Measurements from ENCODE around the gene NOSTRIN.
"Not testable (repeated sequence)": the region's sequence is repeated elsewhere in the genome, so short reads cannot be mapped to it uniquely, and the experiment has no call there.

Gene NOSTRIN

DNA sequence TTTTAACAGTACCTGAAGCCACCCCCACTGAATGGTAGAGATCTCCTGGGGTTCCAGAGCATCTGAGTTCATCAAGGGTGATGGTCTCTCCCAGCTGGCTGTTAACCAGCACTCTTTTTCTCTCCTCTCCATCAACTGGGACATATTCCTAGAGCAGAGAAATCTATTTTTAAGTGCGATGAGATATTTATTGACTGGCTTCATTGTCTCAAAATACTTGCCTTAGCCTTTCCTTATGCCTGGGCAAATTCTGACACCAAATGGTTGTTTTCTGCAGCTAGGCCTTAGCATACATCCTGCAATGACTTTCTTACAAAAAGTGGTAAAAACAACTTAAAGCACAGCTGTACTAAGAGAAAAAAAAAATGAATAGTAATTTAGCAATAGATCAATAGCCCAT lies 19.6 kb downstream of the NOSTRIN start:
- DNase-seq: no peak

- no peak for DNase-seq
Measured at GRCh38 chr2:168825126-168825525, 22.7 kb downstream of the NOSTRIN start.

DNA sequence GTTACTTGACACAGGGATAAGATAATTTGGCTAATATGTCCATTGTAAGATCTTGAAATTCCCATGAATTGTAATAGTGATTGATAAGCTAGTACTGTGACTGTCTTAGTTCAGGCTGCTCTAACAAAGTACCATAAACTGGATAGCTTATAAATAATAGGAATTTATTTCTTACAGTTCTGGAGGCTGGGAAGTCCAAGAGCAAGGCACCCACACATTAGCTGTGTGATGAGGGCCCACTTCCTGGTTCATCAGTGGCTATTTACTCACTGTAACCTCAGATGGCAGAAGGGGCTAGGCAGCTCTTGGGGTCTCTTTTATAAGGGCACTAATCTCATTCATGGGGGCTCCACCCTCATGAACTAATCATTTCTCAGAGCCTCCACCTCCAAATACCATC lies 28.5 kb downstream of the NOSTRIN start:
- no peak for DNase-seq

- DNase-seq: no peak
Measured at GRCh38 chr2:168831662-168832061, 29.2 kb downstream of the NOSTRIN start.

- no peak for DNase-seq
Measured at GRCh38 chr2:168835969-168836368, 33.5 kb downstream of the NOSTRIN start.

DNA sequence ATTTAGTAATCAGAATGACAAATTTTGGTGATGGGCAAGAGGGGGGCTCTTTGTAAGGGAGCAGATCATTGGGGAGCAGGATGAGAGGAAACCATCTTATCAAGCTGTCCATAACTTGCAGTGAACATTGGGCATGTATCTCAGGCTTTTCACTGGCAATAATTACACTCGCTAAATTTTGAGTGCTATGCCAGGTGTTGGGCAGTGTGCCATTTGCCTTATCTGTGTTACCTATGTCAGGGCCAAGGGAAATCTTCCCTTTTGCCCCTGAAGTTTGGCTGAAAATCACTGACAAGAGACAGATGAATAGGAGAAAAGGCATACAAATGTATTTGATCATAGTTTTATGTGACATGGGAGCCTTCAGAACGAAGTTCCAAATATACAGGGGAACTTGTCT lies 39.0 kb downstream of the NOSTRIN start:
- DNase-seq: peak; percentile 35

GRCh38 chr2:168843253-168843652 lies 40.8 kb downstream of the NOSTRIN start:
- no peak for DNase-seq

DNA sequence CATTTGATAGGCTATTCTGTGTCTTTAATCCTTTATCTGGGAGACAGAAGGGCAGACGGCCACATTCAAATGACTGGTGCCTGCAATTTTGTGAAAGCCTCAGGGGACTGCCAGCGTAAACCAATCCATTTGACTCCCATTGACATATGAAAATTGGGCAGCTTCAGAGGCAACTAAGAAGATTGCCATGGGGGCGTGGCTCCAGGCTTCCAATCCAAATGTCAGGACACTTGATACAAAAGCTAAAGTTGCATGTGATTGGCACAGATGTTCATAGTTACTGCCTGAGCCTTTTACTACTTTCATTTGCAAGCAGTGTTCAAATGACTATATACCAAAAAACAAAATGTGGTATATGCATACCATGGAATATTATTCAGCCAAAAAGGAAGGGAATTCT lies 45.8 kb downstream of the NOSTRIN start:
- DNase-seq: peak; percentile 57

DNA sequence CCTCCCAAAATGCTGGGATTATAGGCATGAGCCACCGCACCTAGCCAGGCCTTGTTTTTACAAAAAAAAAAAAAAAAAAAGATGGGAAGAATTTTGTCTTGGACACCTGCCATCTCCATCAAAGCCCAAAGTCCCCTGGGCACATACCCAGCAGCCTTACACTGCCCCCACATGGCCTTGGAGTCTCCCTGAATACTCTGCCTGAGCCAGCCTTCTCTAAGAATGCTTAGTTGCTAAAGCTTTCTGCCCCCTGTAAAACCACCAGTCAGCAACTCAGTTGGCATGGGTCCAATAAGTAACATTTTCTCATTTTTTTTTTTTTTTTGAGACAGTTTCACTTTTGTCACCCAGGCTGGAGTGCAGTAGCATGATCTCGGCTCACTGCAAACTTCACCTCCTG lies 47.2 kb downstream of the NOSTRIN start:
- DNase-seq: peak; percentile 37

DNA sequence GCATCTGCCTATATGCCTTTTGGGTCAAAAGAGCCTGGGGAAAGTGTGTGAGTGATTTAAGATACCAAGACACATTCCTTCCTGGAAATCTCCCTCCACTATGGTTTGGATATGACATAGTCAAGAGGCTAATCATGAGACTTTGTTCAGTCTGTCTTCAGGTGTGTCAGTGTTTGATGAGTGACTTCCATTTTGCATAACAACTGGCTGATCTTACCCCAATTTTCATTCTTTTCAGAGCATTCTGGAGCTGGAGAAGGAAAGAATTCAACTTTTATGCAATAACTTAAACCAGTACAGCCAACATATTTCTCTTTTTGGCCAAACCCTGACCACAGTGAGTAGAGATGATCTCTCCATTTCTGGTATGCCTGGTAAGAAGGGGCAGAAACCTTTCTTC lies 48.4 kb downstream of the NOSTRIN start:
- no peak for DNase-seq

- DNase-seq: no peak
Measured at GRCh38 chr2:168851674-168852320, 49.4 kb downstream of the NOSTRIN start.

DNA sequence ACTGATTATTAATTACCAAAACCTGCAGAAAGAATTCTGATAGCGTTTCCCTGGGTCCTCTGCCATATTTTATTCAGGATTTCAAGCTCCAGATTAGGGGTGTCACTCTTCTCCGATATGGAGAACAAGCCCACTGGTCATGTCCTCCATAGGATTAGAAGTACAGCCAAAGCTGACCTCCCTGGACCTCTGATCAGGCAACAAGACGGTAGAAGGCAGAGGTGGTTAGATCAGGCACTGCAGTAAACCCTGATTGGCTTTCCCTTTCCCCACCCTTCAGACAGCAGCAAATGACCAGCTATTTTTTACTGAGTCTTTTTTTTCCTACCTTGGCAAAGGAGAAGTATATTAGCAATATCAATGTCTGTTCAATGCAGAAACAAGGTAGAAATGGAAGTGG lies 50.0 kb downstream of the NOSTRIN start:
- DNase-seq: no peak

DNA sequence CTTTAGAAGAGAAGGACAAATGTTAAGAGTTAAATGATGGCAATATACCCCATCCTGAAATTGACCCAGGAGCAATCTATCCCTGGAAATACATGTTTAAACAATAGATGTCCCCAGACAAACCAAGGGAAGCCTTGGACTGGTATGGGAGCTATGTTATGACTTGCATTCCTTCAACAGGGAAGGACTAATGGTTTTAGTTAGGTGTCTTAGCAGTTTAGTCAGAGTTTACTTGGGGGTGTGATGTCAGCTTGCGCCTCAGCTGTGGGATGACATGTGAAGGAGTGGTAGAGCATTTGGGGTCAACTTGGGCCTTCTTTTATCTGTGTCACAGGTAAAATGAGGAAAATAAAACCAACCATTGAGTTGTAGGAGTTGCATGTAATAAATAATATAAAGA lies 51.0 kb downstream of the NOSTRIN start:
- DNase-seq: no peak

- DNase-seq: no peak
Measured at GRCh38 chr2:168854651-168855050, 52.2 kb downstream of the NOSTRIN start.

- no peak for DNase-seq
Measured at GRCh38 chr2:168855601-168856000, 53.2 kb downstream of the NOSTRIN start.

GRCh38 chr2:168858146-168858545 lies 55.7 kb downstream of the NOSTRIN start:
- no peak for DNase-seq

- not testable (repeated sequence) for DNase-seq
Measured at GRCh38 chr2:168867164-168867563, 64.7 kb downstream of the NOSTRIN start.

DNA sequence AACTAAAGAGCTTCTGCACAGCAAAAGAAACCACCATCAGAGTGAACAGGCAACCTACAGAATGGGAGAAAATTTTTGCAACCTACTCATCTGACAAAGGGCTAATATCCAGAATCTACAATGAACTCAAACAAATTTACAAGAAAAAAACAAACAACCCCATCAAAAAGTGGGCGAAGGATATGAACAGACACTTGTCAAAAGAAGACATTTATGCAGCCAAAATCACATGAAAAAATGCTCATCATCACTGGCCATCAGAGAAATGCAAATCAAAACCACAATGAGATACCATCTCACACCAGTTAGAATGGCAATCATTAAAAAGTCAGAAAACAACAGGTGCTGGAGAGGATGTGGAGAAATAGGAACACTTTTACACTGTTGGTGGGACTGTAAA lies 67.9 kb downstream of the NOSTRIN start:
- DNase-seq: not testable (repeated sequence)

- not testable (repeated sequence) for DNase-seq
Measured at GRCh38 chr2:168870824-168871223, 68.4 kb downstream of the NOSTRIN start.

DNA sequence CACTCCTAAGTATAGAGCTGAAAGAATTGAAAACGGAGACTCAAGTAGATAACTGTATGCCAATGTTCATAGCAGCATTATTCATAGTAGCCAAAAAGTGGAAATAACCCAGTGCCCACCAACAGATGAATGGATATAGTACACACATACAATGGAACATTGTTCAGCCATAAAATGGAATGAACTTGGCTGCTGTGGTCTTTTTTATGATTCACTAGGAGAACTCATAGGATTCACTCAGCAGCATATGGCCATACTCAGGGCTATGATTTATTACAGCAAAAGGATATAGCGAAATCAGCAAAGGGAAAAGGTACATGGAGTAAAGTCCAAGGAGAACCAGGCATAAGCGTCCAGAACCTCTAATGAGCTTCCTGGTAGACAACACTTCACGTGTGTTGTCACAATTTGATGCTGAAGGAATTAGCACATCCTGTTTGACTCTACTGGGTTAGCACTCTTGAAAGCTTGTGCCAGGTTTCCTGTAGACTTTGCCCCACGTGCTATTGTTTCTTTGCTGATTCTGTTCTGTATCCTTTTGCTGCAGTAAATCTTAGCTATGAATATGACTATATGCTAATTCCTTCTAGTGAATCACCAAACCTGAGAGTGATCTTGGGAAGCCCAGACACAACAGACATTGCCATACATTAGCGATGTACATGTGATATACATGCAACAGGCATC lies 72.1 kb downstream of the NOSTRIN start:
- DNase-seq: no peak

DNA sequence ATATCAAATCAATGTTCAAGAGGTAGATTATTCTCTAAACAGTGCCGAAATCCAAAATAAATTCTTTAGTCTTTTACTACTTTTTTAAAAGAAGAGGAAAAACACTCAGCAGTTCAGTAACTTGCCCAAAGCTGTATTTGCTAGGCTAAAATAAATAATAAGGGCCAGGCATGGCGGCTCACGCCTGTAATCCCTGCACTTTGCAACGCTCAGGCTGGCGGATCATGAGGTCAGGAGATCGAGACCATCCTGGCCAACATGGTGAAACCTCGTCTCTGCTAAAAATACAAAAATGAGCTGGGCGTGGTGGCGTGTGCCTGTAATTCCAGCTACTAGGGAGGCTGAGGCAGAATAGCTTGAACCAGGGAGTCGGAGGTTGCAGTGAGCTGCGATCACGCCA lies 79.7 kb downstream of the NOSTRIN start:
- DNase-seq: not testable (repeated sequence)

GRCh38 chr2:168884975-168885374 lies 82.5 kb downstream of the NOSTRIN start:
- DNase-seq: no peak

GRCh38 chr2:168889635-168890005 lies 87.2 kb downstream of the NOSTRIN start:
- no peak for DNase-seq

GRCh38 chr2:168890006-168890782 lies 87.8 kb downstream of the NOSTRIN start, which contains the start of gene SPC25:
SPC25 (minus strand) TSS chr2:168890430; CDS start chr2:168889519, 911 bp downstream.
- peak; percentile 98 for DNase-seq
